HCT116 (cell line): ENCODE results near the gene GCLC. TPM values are rescaled to one million over a fixed set of nuclear protein-coding genes. Genes with fewer than 3 reads are reported as not detected.

Experiments used
- ATAC-seq: fragments of 200-7000 bp; cut with Tn5 transposase; 2 replicates; pipeline ENCODE4 v1.9.1; 2020; ENCODE audit warnings: mild to moderate bottlenecking, moderate library complexity
- BruUV-seq: library from RNA; stranded (reverse); fragments of 400-500 nt; replicated peaks from 2 replicates; lab custom pipeline; 2021; lab: Mats Ljungman, UMichigan
- CTCF ChIA-PET: fragments of 300-600 bp; sonication (Branson Sonifier 250); formaldehyde crosslinking; loops from one replicate; lab custom pipeline; 2021; ENCODE audit warnings: antibody characterized with exemption; lab: Charles Lee
- POLR2A ChIA-PET: fragments of 300-600, 350-600 bp; sonication (Branson Sonifier 250); formaldehyde crosslinking; loops from one replicate; lab custom pipeline; 2021; ENCODE audit warnings: antibody characterized with exemption; lab: Charles Lee
- RAD21 ChIA-PET, 2 experiments: fragments of 300-600 bp; sonication (Branson Sonifier 250); formaldehyde crosslinking; loops; one replicate each; lab custom pipeline; 2023; ENCODE audit warnings: low total read pairs in 2 of 2; ENCODE audit not compliant: uncharacterized antibody in 2 of 2, unreplicated experiment in 2 of 2, low non-redundant PET in 1 of 2; lab: Charles Lee
- DNase-seq: peaks from one replicate; pipeline ENCODE4 v3.0.0-alpha.2; 2010; ENCODE audit warnings: low read depth, low spot score
- H2AFZ ChIP-seq: fragments of 200-600 bp; shearing (Covaris generic), sonication (generic); 2 replicates; pipeline ENCODE4 v1.6.1; 2017; ENCODE audit warnings: low read depth, mixed run types, mixed read lengths, antibody characterized with exemption, low read length; ENCODE audit not compliant: poor library complexity, severe bottlenecking
- H3K27ac ChIP-seq: 2 replicates; pipeline ENCODE4 v1.5.1; 2012; ENCODE audit warnings: low read depth, low read length
- H3K27me3 ChIP-seq: fragments of 200-600 bp; sonication (generic); 2 replicates; pipeline ENCODE4 v1.6.1; 2016; ENCODE audit warnings: mixed run types, low read length, mixed read lengths; ENCODE audit not compliant: insufficient read depth
- H3K36me3 ChIP-seq, 2 experiments: fragments of 200-500 bp in 1 of 2; fragments of 200-600 bp in 1 of 2; sonication (Bioruptor generic) in 1 of 2; sonication (generic) in 1 of 2; 2 replicates each; pipeline versions ENCODE4 v1.5.1 to v1.6.1; 2014 to 2016; ENCODE audit warnings: low read length in 2 of 2, inconsistent platforms in 1 of 2, mixed read lengths in 1 of 2, mixed run types in 1 of 2; ENCODE audit not compliant: insufficient read depth in 2 of 2, control insufficient read depth in 1 of 2
- H3K4me1 ChIP-seq, 2 experiments: fragments of 200-600 bp in 1 of 2; sonication (generic) in 1 of 2; 2 replicates each; pipeline versions ENCODE4 v1.5.1 to v1.6.1; 2012 to 2017; ENCODE audit warnings: low read length in 2 of 2, inconsistent platforms in 1 of 2, mild to moderate bottlenecking in 1 of 2, mixed read lengths in 1 of 2, mixed run types in 1 of 2, moderate library complexity in 1 of 2; ENCODE audit not compliant: insufficient read depth in 2 of 2, control insufficient read depth in 1 of 2
- H3K4me2 ChIP-seq: fragments of 200-600 bp; sonication (generic); 2 replicates; pipeline ENCODE4 v1.6.1; 2017; ENCODE audit warnings: mixed run types, low read length, mixed read lengths
- H3K4me3 ChIP-seq, 2 experiments: fragments of 200-600 bp in 1 of 2; sonication (generic) in 1 of 2; replicated peaks in 1 of 2; 2 replicates each; pipeline ENCODE4 v1.5.1; 2011 to 2016; ENCODE audit warnings: low read length in 2 of 2, control low read depth in 1 of 2, low read depth in 1 of 2, mild to moderate bottlenecking in 1 of 2, mixed read lengths in 1 of 2, mixed run types in 1 of 2
- H3K79me2 ChIP-seq: fragments of 200-600 bp; sonication (generic); 2 replicates; pipeline ENCODE4 v1.6.1; 2017; ENCODE audit warnings: mild to moderate bottlenecking, mixed run types, low read length, moderate library complexity, mixed read lengths; ENCODE audit not compliant: insufficient read depth
- H3K9ac ChIP-seq: fragments of 200-600 bp; sonication (generic); 2 replicates; pipeline ENCODE4 v1.6.1; 2016; ENCODE audit warnings: low read length, mixed read lengths
- H3K9me2 ChIP-seq: fragments of 200-600 bp; sonication (generic), shearing (Covaris generic); 2 replicates; pipeline ENCODE4 v1.6.1; 2017; ENCODE audit warnings: mixed run types, mild to moderate bottlenecking, moderate library complexity; ENCODE audit not compliant: insufficient read depth
- H3K9me3 ChIP-seq, 2 experiments: fragments of 200-500 bp in 1 of 2; fragments of 200-600 bp in 1 of 2; sonication (Bioruptor generic) in 1 of 2; sonication (generic) in 1 of 2; 2 replicates each; pipeline ENCODE4 v1.6.1; 2014 to 2017; ENCODE audit warnings: low read length in 2 of 2, mixed read lengths in 2 of 2, inconsistent platforms in 1 of 2, low read depth in 1 of 2, mild to moderate bottlenecking in 1 of 2, mixed run types in 1 of 2, moderate library complexity in 1 of 2; ENCODE audit not compliant: control insufficient read depth in 1 of 2, insufficient read depth in 1 of 2
- H4K20me1 ChIP-seq: fragments of 200-600 bp; sonication (generic), shearing (Covaris generic); 2 replicates; pipeline ENCODE4 v1.6.1; 2017; ENCODE audit warnings: mixed run types, mild to moderate bottlenecking, moderate library complexity; ENCODE audit not compliant: insufficient read depth
- EZH2phosphoT487 ChIP-seq: fragments of 200-600 bp; IDR thresholded peaks from 2 replicates; pipeline ENCODE4 v1.6.1; 2018; ENCODE audit warnings: antibody characterized with exemption, borderline replicate concordance
- JUND ChIP-seq: IDR thresholded peaks from 2 replicates; pipeline ENCODE4 v1.6.1; 2012
- POLR2A ChIP-seq: IDR thresholded peaks from 2 replicates; pipeline ENCODE4 v1.7.0; 2011; ENCODE audit warnings: borderline replicate concordance; ENCODE audit not compliant: insufficient read depth, insufficient read length; ENCODE audit errors: extremely low read depth
- RAD21 ChIP-seq: IDR thresholded peaks from 2 replicates; pipeline ENCODE4 v1.6.1; 2012; ENCODE audit warnings: low read depth, mild to moderate bottlenecking
- REST ChIP-seq: IDR thresholded peaks from 2 replicates; pipeline ENCODE4 v1.6.1; 2012; ENCODE audit warnings: low read depth
- SIN3A ChIP-seq: IDR thresholded peaks from 2 replicates; pipeline ENCODE4 v1.6.1; 2012; ENCODE audit warnings: low read depth
- TCF7L2 ChIP-seq: IDR thresholded peaks from 2 replicates; pipeline ENCODE4 v1.7.0; 2011; ENCODE audit warnings: borderline replicate concordance, inconsistent platforms; ENCODE audit not compliant: insufficient read depth, insufficient read length; ENCODE audit errors: extremely low read depth
- YY1 ChIP-seq: IDR thresholded peaks from 2 replicates; pipeline ENCODE4 v1.6.1; 2011; ENCODE audit warnings: low read length, low read depth, moderate library complexity, mild to moderate bottlenecking; ENCODE audit not compliant: insufficient replicate concordance; ENCODE audit errors: extremely low read depth
- ZFX ChIP-seq: fragments of 450-650 bp; IDR thresholded peaks from 2 replicates; pipeline ENCODE4 v1.6.1; 2017
- intact Hi-C: fragments of 100-400 bp; cut with micrococcal nuclease; formaldehyde crosslinking; loops from 2 replicates; pipeline ENCODE4 v1.10.0; 2022
- total RNA-seq: library from RNA; stranded (reverse); gene quantifications from one replicate; pipeline ENCODE4 v1.2.1, GENCODE V29; 2021; ENCODE audit not compliant: unreplicated experiment

GCLC gene
- total RNA-seq, 1 experiment from 2014 or later: 72.0 TPM

- H3K9me2 ChIP-seq: no peaks in the 10 kb centered on the region
- ChIA-PET POLR2A (interaction anchor here (0.7 kb wide), 1 partner anchor 183 kb away, joined by 3 read pairs; no protein-coding TSS in a partner anchor), CTCF (interaction anchor here (1.2 kb wide), 1 partner anchor 17 kb away, joined by 4 read pairs; no protein-coding TSS in a partner anchor)
- intact Hi-C loops: no loop called here
- H3K27ac ChIP-seq: no peak overlapping the region
- BruUV-seq: no TSS peak
- H3K79me2 ChIP-seq: peaks cover 8% of the 10 kb centered on the region; the same call in 1 of the 2 replicates
- no peak overlapping the region for H2AFZ ChIP-seq
- no peak overlapping the region for H3K9ac ChIP-seq
- H3K9me3 ChIP-seq: no peaks in the 10 kb centered on the region
- H3K27me3 ChIP-seq: no peaks in the 10 kb centered on the region
- no peak overlapping the region for H3K4me3 ChIP-seq
- H3K4me1 ChIP-seq: no peaks in the 10 kb centered on the region
- no peak for TF ChIP-seq POLR2A
- TF ChIP-seq SIN3A: no peak
- no peak for TF ChIP-seq ZFX
- TF ChIP-seq RAD21: no peak
- TF ChIP-seq TCF7L2: no peak
- TF ChIP-seq YY1: no peak
- no peak for TF ChIP-seq REST
- no peak for TF ChIP-seq JUND
- no peak for TF ChIP-seq EZH2phosphoT487
- TF ChIP-seq, all 23 proteins: peak for 0
- ATAC-seq (no peak), DNase-seq (no peak)
- RAD21 ChIA-PET: no interaction called here
- H4K20me1 ChIP-seq: no peaks in the 10 kb centered on the region
- H3K36me3 ChIP-seq: peaks cover 21 to 58% of the 10 kb centered on the region in 2 experiments
- H3K4me2 ChIP-seq: no peak overlapping the region
Measured at GRCh38 chr6:53510746-53511145, 34.2 kb downstream of the GCLC start.
